ENCODE results near the gene CHRM3. TPM values are rescaled to one million over a fixed set of nuclear protein-coding genes. Genes with fewer than 3 reads are reported as not detected.

Gene CHRM3
- polyA plus RNA-seq, 1 donor (not counting 4 experiments of a cell fraction or from before 2014, with no cell fraction given) = not detected

- Histone ChIP-seq H3K4me2 (ENCODE audit: control insufficient read depth, extremely low read depth, insufficient read depth, low read depth, low read length) (no peak overlapping the region), H3K79me2 (ENCODE audit: control insufficient read depth, insufficient read depth, low read length) (no peaks in the 10 kb centered on the region), H3K27me3 (ENCODE audit: control insufficient read depth, extremely low read depth, insufficient read depth, low read length) (peaks cover 20% of the 10 kb centered on the region), H3K9ac (ENCODE audit: control insufficient read depth, extremely low read depth, insufficient read depth, low read length) (no peak overlapping the region), H3K27ac (ENCODE audit: control insufficient read depth, insufficient read depth, low read length) (no peak overlapping the region), H2AFZ (ENCODE audit: control insufficient read depth, low read length) (no peak overlapping the region), H3K9me1 (ENCODE audit: control insufficient read depth, extremely low read depth, insufficient read depth, low read length) (no peaks in the 10 kb centered on the region), H3K4me3 (ENCODE audit: control insufficient read depth in 2 of 3, extremely low read depth in 1 of 3, insufficient read depth in 2 of 3, low read depth in 1 of 3, low read length in 3 of 3) (no peak overlapping the region), H3K9me3 (ENCODE audit: control insufficient read depth, low read depth, low read length) (no peaks in the 10 kb centered on the region), H4K20me1 (ENCODE audit: control insufficient read depth, extremely low read depth, insufficient read depth, low read length) (no peaks in the 10 kb centered on the region), H3K4me1 (ENCODE audit: control insufficient read depth, extremely low read depth, insufficient read depth, low read length) (no peaks in the 10 kb centered on the region), H3K36me3 (ENCODE audit: control insufficient read depth in 2 of 2, extremely low read depth in 1 of 2, insufficient read depth in 2 of 2, low read length in 2 of 2) (no peaks in the 10 kb centered on the region)
- dilution Hi-C loops (cut with MboI; ENCODE audit: extremely low pct_ligation_motif_present, low sequenced_read_pairs) = no loop called here
- no peak for TF ChIP-seq CTCF (optimal IDR thresholded peaks at IDR 0.05 in 1 of 3, IDR thresholded peaks at IDR 0.05 in 1 of 3, conservative IDR thresholded peaks at IDR 0.05 in 1 of 3; ENCODE audit: extremely low read depth in 1 of 3, insufficient read depth in 2 of 3, low read length in 3 of 3)
- no peak for TF ChIP-seq EZH2 (IDR thresholded peaks at IDR 0.05; ENCODE audit: low read length)
- FAIRE-seq (no peak), DNase-seq (ENCODE audit: low read depth, low spot score) (no peak)
Observed at GRCh38 chr1:239382666-239383065, 3.7 kb upstream of the CHRM3 start.

GRCh38 chr1:239383714-239384113 lies 2.7 kb upstream of the CHRM3 start:
- Histone ChIP-seq H3K79me2 (ENCODE audit: control insufficient read depth, insufficient read depth, low read length) (no peaks in the 10 kb centered on the region), H2AFZ (ENCODE audit: control insufficient read depth, low read length) (no peak overlapping the region), H3K36me3 (ENCODE audit: control insufficient read depth in 2 of 2, extremely low read depth in 1 of 2, insufficient read depth in 2 of 2, low read length in 2 of 2) (no peaks in the 10 kb centered on the region), H3K4me2 (ENCODE audit: control insufficient read depth, extremely low read depth, insufficient read depth, low read depth, low read length) (no peak overlapping the region), H3K9me1 (ENCODE audit: control insufficient read depth, extremely low read depth, insufficient read depth, low read length) (no peaks in the 10 kb centered on the region), H3K9me3 (ENCODE audit: control insufficient read depth, low read depth, low read length) (no peaks in the 10 kb centered on the region), H3K27me3 (ENCODE audit: control insufficient read depth, extremely low read depth, insufficient read depth, low read length) (peaks cover 27% of the 10 kb centered on the region), H3K4me1 (ENCODE audit: control insufficient read depth, extremely low read depth, insufficient read depth, low read length) (no peaks in the 10 kb centered on the region), H3K27ac (ENCODE audit: control insufficient read depth, insufficient read depth, low read length) (no peak overlapping the region), H3K9ac (ENCODE audit: control insufficient read depth, extremely low read depth, insufficient read depth, low read length) (no peak overlapping the region), H3K4me3 (ENCODE audit: control insufficient read depth in 2 of 3, extremely low read depth in 1 of 3, insufficient read depth in 2 of 3, low read depth in 1 of 3, low read length in 3 of 3) (no peak overlapping the region), H4K20me1 (ENCODE audit: control insufficient read depth, extremely low read depth, insufficient read depth, low read length) (no peaks in the 10 kb centered on the region)
- TF ChIP-seq CTCF (optimal IDR thresholded peaks at IDR 0.05 in 1 of 3, IDR thresholded peaks at IDR 0.05 in 1 of 3, conservative IDR thresholded peaks at IDR 0.05 in 1 of 3; ENCODE audit: extremely low read depth in 1 of 3, insufficient read depth in 2 of 3, low read length in 3 of 3) (no peak), EZH2 (IDR thresholded peaks at IDR 0.05; ENCODE audit: low read length) (no peak)
- FAIRE-seq (no peak), DNase-seq (ENCODE audit: low read depth, low spot score) (no peak)
- dilution Hi-C loops (cut with MboI; ENCODE audit: extremely low pct_ligation_motif_present, low sequenced_read_pairs) = no loop called here
